OCI-LY3 (cell line): ENCODE data around the gene PBRM1.

Experiments used
- H2AFZ ChIP-seq: fragments of 200-600, 300-600 bp; shearing (Covaris generic); 2 replicates; pipeline ENCODE4 v1.6.0; 2014; ENCODE audit warnings: antibody characterized with exemption, low read depth, low read length
- H3K27ac ChIP-seq: fragments of 200-600, 300-600 bp; sonication (generic); 2 replicates; pipeline ENCODE4 v1.5.1; 2014; ENCODE audit warnings: mild to moderate bottlenecking, low read length, moderate library complexity, mixed read lengths
- H3K27me3 ChIP-seq: fragments of 200-600, 300-600 bp; sonication (generic); 2 replicates; pipeline ENCODE4 v1.6.1; 2014; ENCODE audit warnings: low read depth, low read length, mixed read lengths
- H3K36me3 ChIP-seq: fragments of 200-600, 300-600 bp; sonication (generic); replicated peaks from 2 replicates; pipeline ENCODE3; 2014; ENCODE audit warnings: low read depth, low read length, mixed read lengths
- H3K4me1 ChIP-seq: fragments of 300-600, 200-600 bp; sonication (generic); 2 replicates; pipeline ENCODE4 v1.6.1; 2014; ENCODE audit warnings: low read length, mixed read lengths
- H3K4me2 ChIP-seq: fragments of 200-600, 300-600 bp; sonication (generic); 2 replicates; pipeline ENCODE4 v1.6.1; 2014; ENCODE audit warnings: low read length, mixed read lengths
- H3K4me3 ChIP-seq: fragments of 300-600, 200-600 bp; sonication (generic); 2 replicates; pipeline ENCODE4 v1.5.1; 2014; ENCODE audit warnings: antibody characterized with exemption, mild to moderate bottlenecking, low read length, moderate library complexity
- H3K79me2 ChIP-seq: fragments of 300-600, 200-600 bp; shearing (Covaris generic); 2 replicates; pipeline ENCODE4 v1.6.1; 2014; ENCODE audit warnings: mild to moderate bottlenecking, low read length, mixed read lengths
- H3K9ac ChIP-seq: fragments of 300-600, 200-600 bp; shearing (Covaris generic); 2 replicates; pipeline ENCODE4 v1.6.0; 2014; ENCODE audit warnings: mild to moderate bottlenecking, low read length, moderate library complexity
- H3K9me3 ChIP-seq: fragments of 200-600, 300-600 bp; shearing (Covaris generic); 2 replicates; pipeline ENCODE4 v1.6.1; 2014; ENCODE audit warnings: low read length, mixed read lengths; ENCODE audit not compliant: insufficient read depth
- H4K20me1 ChIP-seq: fragments of 200-600, 300-600 bp; sonication (generic); 2 replicates; pipeline ENCODE4 v1.6.1; 2016; ENCODE audit warnings: low read length, mixed read lengths; ENCODE audit not compliant: insufficient read depth
- EZH2phosphoT487 ChIP-seq: fragments of 200-600 bp; shearing (Covaris generic); IDR thresholded peaks from 2 replicates; pipeline ENCODE4 v1.6.1; 2018; ENCODE audit warnings: antibody characterized with exemption, mixed run types, low read depth
- TF ChIP-seq, protein P1 (sequence below): fragments of 200-600, 300-600 bp; sonication (generic); IDR thresholded peaks from 2 replicates; pipeline ENCODE4 v1.5.1; 2014; ENCODE audit warnings: antibody characterized with exemption, low read length, low read depth

The PBRM1 gene

DNA sequence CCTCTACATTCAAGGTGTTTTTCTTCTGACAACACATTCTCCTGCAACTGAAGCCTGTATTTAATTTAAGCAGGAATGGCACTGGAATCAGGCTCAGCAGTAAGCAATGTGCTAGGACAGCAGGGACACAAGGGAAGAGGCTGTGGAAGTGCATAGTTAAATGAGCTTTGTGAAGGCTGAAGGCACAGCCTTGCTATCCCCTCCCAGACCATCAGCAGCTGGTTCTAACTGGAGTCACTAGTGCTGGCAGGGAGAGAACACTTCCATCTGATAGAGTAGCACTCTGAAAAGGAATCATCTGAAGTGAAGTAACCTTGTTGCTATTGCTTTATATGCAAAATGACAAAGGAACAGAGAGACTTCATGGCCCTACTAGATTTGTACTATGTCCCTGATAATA is 134.6 kb downstream of the PBRM1 start:
- H3K4me1 ChIP-seq = no peaks in the 10 kb centered on the region
- H3K9me3 ChIP-seq = no peaks in the 10 kb centered on the region
- H3K9ac ChIP-seq = no peak overlapping the region
- no peaks in the 10 kb centered on the region for H3K79me2 ChIP-seq
- H3K27ac ChIP-seq = no peak overlapping the region
- H2AFZ ChIP-seq = no peak overlapping the region
- no peak overlapping the region for H3K4me3 ChIP-seq
- no peak overlapping the region for H3K4me2 ChIP-seq
- H3K27me3 ChIP-seq = no peaks in the 10 kb centered on the region
- no peaks in the 10 kb centered on the region for H4K20me1 ChIP-seq
- TF ChIP-seq, protein P1, sequence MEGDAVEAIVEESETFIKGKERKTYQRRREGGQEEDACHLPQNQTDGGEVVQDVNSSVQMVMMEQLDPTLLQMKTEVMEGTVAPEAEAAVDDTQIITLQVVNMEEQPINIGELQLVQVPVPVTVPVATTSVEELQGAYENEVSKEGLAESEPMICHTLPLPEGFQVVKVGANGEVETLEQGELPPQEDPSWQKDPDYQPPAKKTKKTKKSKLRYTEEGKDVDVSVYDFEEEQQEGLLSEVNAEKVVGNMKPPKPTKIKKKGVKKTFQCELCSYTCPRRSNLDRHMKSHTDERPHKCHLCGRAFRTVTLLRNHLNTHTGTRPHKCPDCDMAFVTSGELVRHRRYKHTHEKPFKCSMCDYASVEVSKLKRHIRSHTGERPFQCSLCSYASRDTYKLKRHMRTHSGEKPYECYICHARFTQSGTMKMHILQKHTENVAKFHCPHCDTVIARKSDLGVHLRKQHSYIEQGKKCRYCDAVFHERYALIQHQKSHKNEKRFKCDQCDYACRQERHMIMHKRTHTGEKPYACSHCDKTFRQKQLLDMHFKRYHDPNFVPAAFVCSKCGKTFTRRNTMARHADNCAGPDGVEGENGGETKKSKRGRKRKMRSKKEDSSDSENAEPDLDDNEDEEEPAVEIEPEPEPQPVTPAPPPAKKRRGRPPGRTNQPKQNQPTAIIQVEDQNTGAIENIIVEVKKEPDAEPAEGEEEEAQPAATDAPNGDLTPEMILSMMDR = no peak
- TF ChIP-seq EZH2phosphoT487 = no peak
- H3K36me3 ChIP-seq = peaks cover 50% of the 10 kb centered on the region

DNA sequence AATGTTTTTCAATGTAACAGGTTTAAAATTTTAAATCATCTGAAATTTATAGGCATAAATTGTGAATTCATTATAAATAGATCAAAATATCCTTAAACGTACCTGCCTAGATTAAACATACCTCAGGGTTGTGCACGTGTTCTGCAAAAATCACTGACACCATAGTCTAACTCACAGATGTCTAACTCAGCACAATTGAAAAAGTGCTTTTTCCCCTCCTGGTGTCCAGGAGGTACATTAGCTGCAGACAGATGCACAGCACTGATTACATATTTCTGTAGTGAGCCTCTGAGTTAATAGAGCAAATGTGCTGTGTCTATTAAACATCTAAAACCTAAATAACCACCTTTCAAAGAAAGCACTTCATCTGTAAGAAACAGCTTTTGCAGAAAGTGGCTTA is 138.6 kb downstream of the PBRM1 start:
- no peaks in the 10 kb centered on the region for H3K9me3 ChIP-seq
- H3K4me2 ChIP-seq = no peak overlapping the region
- no peak overlapping the region for H3K4me3 ChIP-seq
- H3K9ac ChIP-seq = no peak overlapping the region
- peaks cover 7% of the 10 kb centered on the region; the same call in 1 of the 2 replicates for H3K79me2 ChIP-seq
- no peak overlapping the region for H3K27ac ChIP-seq
- no peak overlapping the region for H2AFZ ChIP-seq
- TF ChIP-seq, protein P1 = no peak
- no peak for TF ChIP-seq EZH2phosphoT487
- H3K36me3 ChIP-seq = peaks cover 35% of the 10 kb centered on the region
- H3K4me1 ChIP-seq = no peaks in the 10 kb centered on the region
- no peaks in the 10 kb centered on the region for H4K20me1 ChIP-seq
- no peaks in the 10 kb centered on the region for H3K27me3 ChIP-seq

DNA sequence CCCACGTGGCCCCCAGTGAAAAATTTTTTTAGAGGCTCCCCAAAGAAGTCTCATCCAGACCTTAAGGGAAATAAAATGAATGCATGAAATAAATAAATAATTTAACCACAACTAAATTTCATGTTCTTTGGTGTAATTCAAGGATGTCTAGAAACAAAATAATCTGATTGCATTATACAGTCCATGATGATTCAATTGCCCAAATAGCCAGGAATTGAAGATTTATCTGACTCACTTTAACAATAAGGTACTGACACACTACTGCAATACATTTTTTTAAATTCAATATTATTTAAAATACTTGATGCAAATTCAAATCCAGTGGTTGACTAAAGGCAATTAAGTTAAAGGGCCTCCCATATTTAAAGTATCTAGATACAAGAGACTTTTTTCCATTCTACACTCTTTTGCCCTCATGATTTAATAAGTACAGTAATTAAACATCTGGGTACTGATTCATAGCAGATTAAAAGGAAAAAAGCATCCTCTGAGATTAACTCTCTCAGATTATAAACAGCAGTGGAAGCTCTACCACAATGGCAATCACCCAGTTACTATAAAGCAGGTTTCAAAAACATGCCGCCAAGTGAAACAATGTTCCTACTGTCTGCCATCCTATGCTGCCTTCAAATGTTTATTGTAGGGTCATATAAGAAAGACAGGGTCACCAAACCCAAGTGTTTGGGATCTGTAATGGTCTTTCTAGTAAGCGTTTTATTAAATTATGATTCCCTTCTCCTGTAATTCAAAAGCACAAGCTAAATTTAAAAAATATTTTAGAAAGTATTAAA is 139.4 kb downstream of the PBRM1 start:
- H3K4me2 ChIP-seq = no peak overlapping the region
- H3K36me3 ChIP-seq = peaks cover 32% of the 10 kb centered on the region
- no peak overlapping the region for H2AFZ ChIP-seq
- no peaks in the 10 kb centered on the region for H4K20me1 ChIP-seq
- no peak overlapping the region for H3K4me3 ChIP-seq
- peaks cover 15% of the 10 kb centered on the region for H3K79me2 ChIP-seq
- H3K4me1 ChIP-seq = no peaks in the 10 kb centered on the region
- H3K27ac ChIP-seq = no peak overlapping the region
- no peaks in the 10 kb centered on the region for H3K27me3 ChIP-seq
- no peak overlapping the region for H3K9ac ChIP-seq
- TF ChIP-seq, protein P1 = no peak
- TF ChIP-seq EZH2phosphoT487 = no peak
- no peaks in the 10 kb centered on the region for H3K9me3 ChIP-seq

DNA sequence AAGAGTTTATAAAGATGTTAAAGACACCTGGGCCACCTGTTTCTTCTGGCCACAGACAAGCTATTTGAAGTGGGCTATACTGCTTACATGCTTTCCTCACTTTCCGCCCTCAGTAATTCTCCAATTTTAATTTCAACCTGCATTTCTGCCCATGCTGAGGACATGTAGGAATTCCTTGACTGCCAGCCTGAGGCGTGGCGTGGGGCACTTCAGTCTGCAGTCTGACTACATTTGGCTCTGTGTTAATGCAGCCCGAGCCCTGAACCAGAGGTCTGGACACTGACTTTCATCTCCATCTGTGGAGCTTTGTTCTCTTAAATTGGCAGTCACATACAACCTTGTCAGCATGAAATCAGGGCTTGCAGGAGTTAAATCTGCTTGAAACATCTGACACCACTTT is 140.8 kb downstream of the PBRM1 start:
- Histone ChIP-seq H2AFZ (no peak overlapping the region), H3K27ac (no peak overlapping the region), H3K9me3 (no peaks in the 10 kb centered on the region), H4K20me1 (no peaks in the 10 kb centered on the region), H3K4me2 (no peak overlapping the region), H3K9ac (no peak overlapping the region), H3K79me2 (peaks cover 27% of the 10 kb centered on the region), H3K36me3 (peaks cover 40% of the 10 kb centered on the region), H3K4me1 (no peaks in the 10 kb centered on the region), H3K4me3 (no peak overlapping the region), H3K27me3 (no peaks in the 10 kb centered on the region)
- TF ChIP-seq, protein P1 = no peak
- no peak for TF ChIP-seq EZH2phosphoT487
